Inflammatory macrophage treated with lipopolysaccharide for 1 hour (primary cell): ENCODE data around the gene WIPI1.

Experiments used
- DNase-seq, 2 donors: peaks; one replicate each; pipeline ENCODE4 v3.0.0-alpha.2; 2020 to 2022

The WIPI1 gene

GRCh38 chr17:68460715-68461114, 3.4 kb upstream of the WIPI1 start:
- no peak for DNase-seq

- DNase-seq: no peak
Measured at GRCh38 chr17:68460146-68460545, 2.9 kb upstream of the WIPI1 start.

- DNase-seq: no peak
Measured at GRCh38 chr17:68459037-68459639, 1.8 kb upstream of the WIPI1 start.

- DNase-seq: no peak
Measured at GRCh38 chr17:68458260-68459036, 1.2 kb upstream of the WIPI1 start.

GRCh38 chr17:68457539-68458259, 403 bp upstream of the WIPI1 start:
- DNase-seq: peak; percentile 99

GRCh38 chr17:68456339-68457167, 743 bp downstream of the WIPI1 start:
- peak; percentile 37 to 66 for DNase-seq

GRCh38 chr17:68455901-68456338, 1.4 kb downstream of the WIPI1 start:
- DNase-seq: peak; percentile 86 to 90

- no peak for DNase-seq
Measured at GRCh38 chr17:68453991-68454665, 3.2 kb downstream of the WIPI1 start.

- DNase-seq: no peak
Measured at GRCh38 chr17:68452724-68453290, 4.5 kb downstream of the WIPI1 start.

GRCh38 chr17:68451670-68452354, 5.5 kb downstream of the WIPI1 start:
- no peak for DNase-seq

- no peak for DNase-seq
Measured at GRCh38 chr17:68450801-68451200, 6.5 kb downstream of the WIPI1 start.

GRCh38 chr17:68450391-68450790, 6.9 kb downstream of the WIPI1 start:
- no peak for DNase-seq

GRCh38 chr17:68449021-68449739, 8.1 kb downstream of the WIPI1 start:
- no peak for DNase-seq

- DNase-seq: no peak
Measured at GRCh38 chr17:68446626-68447041, 10.7 kb downstream of the WIPI1 start.

GRCh38 chr17:68445671-68446070, 11.6 kb downstream of the WIPI1 start:
- no peak for DNase-seq

GRCh38 chr17:68443972-68444464, 13.3 kb downstream of the WIPI1 start:
- no peak for DNase-seq

- DNase-seq: peak; percentile 39 to 53
Measured at GRCh38 chr17:68441070-68441770, 16.1 kb downstream of the WIPI1 start.

GRCh38 chr17:68440526-68440925, 16.8 kb downstream of the WIPI1 start:
- DNase-seq: no peak

- DNase-seq: no peak
Measured at GRCh38 chr17:68439656-68440290, 17.5 kb downstream of the WIPI1 start.
